NCI-H2029 (cell line): Measurements from ENCODE around the gene SPACA7.
"Not testable (repeated sequence)": the region's sequence is repeated elsewhere in the genome, so short reads cannot be mapped to it uniquely, and the experiment has no call there.

ENCODE experiments used
- DNase-seq: peaks from one replicate; lab custom pipeline; 2025; lab: John Stamatoyannopoulos, UW

SPACA7 gene

DNA sequence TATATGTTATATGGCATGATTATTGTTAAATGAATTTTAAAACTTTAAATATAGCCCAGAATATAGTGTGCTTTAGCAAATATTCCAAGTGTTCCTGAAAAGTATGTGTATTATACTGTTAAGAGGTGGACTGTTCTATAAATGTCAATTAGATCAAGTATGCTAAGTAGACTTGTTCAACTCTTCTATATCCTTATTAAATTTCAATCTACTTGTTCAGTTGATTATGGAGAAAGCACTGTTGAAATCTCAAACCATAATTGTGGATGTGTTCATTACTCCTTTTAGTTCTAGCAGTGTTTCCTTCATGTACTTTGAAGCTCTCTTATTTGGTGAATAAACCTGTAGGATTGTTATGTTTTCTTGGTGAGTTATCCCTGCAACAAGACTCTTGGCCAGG is 52.5 kb downstream of the SPACA7 start:
- DNase-seq, result no peak

DNA sequence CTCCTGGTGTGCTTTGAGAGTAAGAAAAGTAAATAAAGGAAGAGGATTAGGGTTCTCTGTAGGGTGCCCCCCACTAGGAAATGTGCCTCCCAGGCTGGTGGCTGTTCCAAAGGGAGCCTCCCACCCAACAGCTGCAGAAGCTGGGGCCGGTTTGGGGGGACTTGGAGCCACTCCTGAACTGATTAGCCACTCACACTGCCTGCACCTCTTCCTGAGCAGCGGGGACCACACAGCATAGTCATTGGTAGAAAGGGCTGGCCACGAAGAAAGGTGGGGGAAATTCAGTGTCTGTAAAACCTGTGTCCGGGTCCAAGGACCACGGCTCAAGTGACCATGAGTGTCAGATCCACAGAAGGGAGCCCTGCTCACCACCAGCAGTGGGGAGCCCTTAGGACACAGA is 55.6 kb downstream of the SPACA7 start:
- DNase-seq, result no peak

GRCh38 chr13:112432734-112433133 is 56.6 kb downstream of the SPACA7 start:
- not testable (repeated sequence) for DNase-seq

GRCh38 chr13:112433517-112433916 is 57.4 kb downstream of the SPACA7 start:
- DNase-seq, result not testable (repeated sequence)

GRCh38 chr13:112434032-112434431 is 57.9 kb downstream of the SPACA7 start:
- DNase-seq, result no peak

DNA sequence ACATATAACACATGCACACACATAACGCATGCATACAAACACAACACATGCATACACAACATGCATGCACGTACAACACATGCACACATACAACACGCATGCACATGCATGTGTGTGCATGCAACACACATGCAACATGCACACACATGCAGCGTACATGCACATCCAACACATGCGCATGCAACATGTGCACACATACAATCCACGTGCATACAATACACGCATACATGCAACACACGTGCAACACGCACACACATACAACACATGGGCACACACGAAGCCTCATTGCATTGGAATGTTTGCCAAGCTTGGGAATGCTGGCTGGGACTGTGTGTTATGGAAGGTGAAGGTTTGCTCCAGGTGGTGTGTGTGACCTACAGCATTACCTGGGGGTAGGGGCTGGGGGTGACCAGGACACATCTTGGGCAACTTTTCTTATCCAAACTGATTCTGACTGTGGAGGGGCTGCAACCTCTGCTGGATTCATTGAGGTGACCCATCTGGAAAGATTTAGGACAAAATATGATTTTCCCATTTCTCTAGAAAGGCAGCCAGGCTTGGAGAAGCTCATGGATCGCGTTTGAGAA is 58.9 kb downstream of the SPACA7 start:
- no peak for DNase-seq

DNA sequence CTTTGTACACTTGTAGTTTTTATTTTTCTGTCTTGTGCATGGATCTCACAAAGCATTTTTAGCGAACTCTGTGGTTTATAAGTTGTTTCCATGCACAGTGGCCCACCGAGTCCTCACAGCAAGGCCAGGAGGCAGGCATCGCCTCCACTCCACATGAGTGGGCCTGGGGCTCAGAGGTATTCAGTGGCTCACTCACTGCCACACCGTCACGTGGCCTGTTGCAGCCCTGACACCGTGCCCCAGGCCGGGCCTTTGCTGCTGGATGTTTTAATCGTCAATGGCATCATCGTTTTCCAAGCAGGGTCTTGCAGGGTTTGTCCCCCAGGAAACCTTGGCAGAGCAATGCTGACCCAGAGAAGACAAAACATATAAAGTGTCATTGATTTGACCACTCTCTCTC is 59.8 kb downstream of the SPACA7 start:
- DNase-seq, result no peak

DNA sequence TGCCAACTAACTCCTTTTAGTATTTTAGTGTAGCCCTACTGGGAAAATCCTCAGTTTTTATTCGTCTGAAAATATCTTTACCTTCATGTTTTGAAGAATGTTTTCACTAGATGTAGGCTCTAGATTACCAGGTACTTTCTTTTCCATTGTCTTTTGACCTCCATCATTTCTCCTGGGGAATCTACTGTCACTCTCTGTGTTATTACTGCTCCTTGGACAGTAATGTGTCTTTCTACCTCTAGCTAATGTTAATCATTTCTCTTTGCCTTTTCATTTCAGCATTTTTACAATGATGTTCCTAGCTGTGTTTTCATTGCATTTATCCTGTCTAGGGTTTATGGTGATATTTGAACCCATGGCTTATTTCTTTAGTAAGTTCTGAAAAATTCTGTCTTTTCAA is 61.9 kb downstream of the SPACA7 start:
- DNase-seq, result no peak

GRCh38 chr13:112438515-112438914 is 62.4 kb downstream of the SPACA7 start:
- no peak for DNase-seq

- no peak for DNase-seq
These were observed 65.1 kb downstream of the SPACA7 start for GRCh38 chr13:112441226-112441625.

- DNase-seq, result no peak
These were observed 65.7 kb downstream of the SPACA7 start for GRCh38 chr13:112441779-112442310.

DNA sequence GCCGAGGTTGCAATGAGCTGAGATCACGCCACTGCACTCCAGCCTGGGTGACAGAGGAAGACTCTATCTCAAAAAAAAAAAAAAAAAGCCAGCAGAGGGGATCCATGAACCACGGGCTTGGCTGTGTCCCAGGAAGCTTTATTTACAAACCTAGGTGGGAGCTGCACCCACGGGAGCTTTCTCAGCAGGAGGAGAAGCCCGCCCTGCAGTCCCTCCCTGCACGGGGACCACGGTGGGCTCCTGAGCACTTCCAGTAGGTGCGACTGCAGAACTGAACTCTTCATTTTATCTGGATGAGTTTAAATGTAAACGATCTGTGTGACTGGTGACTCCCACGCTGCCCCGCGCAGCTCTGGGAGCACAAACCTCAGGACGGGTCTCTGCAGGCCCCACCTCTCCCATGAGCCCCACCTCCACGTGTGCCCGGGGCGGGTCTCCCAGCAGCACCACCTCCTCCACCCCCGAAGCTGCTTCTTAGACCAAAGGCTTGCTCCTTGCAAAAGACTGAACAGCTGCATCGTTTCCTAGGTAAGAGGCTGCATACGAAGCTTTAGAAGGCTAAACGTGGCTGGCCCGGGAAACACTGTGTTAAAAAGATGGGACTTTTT is 66.4 kb downstream of the SPACA7 start:
- no peak for DNase-seq

GRCh38 chr13:112443191-112443994 is 67.2 kb downstream of the SPACA7 start:
- DNase-seq, result no peak

- peak; percentile 21 for DNase-seq
These were observed 67.8 kb downstream of the SPACA7 start for GRCh38 chr13:112443995-112444311.

- DNase-seq, result no peak
These were observed 68.6 kb downstream of the SPACA7 start for GRCh38 chr13:112444416-112445399.

GRCh38 chr13:112445411-112446271 is 69.5 kb downstream of the SPACA7 start:
- no peak for DNase-seq

- no peak for DNase-seq
These were observed 70.2 kb downstream of the SPACA7 start for GRCh38 chr13:112446347-112446861.

GRCh38 chr13:112446867-112447266 is 70.7 kb downstream of the SPACA7 start:
- DNase-seq, result no peak

DNA sequence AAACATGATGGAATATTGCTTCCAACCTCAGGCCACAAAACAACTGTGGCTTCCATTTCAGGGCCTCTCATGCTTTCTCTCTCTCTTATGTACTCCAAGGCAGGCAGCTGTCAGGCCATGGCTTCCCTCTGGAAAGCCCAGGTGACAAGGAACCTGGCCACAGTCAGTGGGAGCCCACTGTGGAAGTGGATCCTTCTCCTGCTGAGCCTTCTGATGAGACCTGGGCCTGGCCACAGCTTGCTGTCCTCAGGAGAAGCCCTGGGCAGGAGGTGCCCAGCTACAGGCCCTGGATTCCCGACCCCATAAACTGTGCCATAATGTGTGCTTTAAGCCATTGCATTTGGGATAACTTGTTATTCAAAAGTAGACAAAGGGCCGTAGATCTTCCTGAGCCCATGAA is 71.2 kb downstream of the SPACA7 start:
- no peak for DNase-seq

- DNase-seq, result no peak
These were observed 71.8 kb downstream of the SPACA7 start for GRCh38 chr13:112447761-112448603.
